GM19372 (cell line): Measurements from ENCODE around the gene PARP8.

ENCODE experiments used
- ATAC-seq: cut with Tn5 transposase; IDR thresholded peaks from one replicate; pipeline ENCODE4 v1.9.1; 2021; ENCODE audit warnings: mild to moderate bottlenecking, low read depth, moderate library complexity; ENCODE audit not compliant: unreplicated experiment

PARP8 gene

GRCh38 chr5:50720061-50720710 is 53.7 kb downstream of the PARP8 start:
- ATAC-seq = no peak

DNA sequence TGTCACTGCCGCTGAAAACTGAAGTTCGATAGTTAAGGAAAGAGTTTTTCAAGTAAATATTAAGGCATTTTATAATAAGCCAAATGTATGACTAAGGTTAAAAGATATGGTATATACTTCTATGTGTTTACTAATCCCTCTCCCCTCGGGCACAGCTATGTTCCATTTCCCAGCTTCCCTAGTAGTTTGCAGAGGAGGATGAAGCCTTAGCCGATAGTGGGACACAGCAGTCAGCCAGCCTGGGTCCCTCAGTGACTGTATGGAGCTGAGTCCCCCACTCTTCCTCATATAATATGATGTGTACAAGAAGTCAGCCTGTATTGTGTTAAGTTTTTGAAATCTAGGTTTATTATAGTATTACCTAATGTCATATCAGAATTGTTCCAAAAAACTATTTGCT is 55.8 kb downstream of the PARP8 start:
- no peak for ATAC-seq

- no peak for ATAC-seq
Observed at GRCh38 chr5:50724262-50724661, 57.8 kb downstream of the PARP8 start.

- ATAC-seq = no peak
Observed at GRCh38 chr5:50725800-50726474, 59.5 kb downstream of the PARP8 start.

DNA sequence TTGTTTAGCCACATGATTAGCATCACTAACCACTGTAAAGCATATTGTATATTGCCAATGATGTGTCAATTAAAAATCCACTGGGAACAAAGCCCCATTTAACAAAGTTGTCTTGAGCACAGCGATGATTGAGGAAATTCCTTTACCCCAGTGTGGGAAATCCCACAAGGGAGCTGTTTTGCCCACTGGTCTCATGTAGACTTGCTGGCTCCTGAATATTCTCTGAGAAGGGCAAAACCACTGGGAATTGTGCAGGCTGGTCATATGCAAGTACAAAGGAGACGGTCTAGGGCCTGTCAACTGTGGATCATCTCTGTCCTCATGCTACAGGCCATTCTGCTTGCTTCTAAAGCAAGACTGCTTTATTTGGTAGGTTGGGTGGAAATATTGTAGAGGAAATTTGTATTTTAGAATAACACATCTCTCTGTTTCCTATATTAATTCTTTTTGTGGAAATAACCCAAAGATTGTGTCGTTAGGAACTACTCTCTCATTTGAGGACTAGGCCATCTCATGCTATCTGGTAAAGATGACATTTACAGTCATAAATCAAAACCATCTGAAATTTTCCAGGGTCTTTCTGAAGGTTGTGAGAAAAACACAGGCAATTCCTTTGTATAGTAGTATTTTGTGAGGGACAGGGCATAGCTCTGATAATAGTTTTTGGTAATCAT is 60.2 kb downstream of the PARP8 start:
- no peak for ATAC-seq

DNA sequence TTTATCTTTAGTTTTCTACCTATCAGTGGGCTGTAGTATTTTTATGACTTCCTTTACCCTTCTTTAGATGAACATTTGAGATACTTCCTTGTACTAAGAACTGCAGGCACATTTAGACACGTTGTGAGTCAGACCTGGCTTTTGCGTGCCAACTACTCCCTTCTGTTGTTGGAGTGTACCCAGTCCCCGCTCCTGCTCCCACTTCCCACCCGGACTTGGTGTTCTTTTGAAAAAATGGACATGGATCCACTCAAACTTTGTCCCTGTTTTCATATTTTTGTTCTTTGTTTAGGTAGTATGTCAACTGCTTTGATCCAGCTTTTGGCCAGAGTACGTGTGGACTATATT is 60.7 kb downstream of the PARP8 start:
- no peak for ATAC-seq

DNA sequence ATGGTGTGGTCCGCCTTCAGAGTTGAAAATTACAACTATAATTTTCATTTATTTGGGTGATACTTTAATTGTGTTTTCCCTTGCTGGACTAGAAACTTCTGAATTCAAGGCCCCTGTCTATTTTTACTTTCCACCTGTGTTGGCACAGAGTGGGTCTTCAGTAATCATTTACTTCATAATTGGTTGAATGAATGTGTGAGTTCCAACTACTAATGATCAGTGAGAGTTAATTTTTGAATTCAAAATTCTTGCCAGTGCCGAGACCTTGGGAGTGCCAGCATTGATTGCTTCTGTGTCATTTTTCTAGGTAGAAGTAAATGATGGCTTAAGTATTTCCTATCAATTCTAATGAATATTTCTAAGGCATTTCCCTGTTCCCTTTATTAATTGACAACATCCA is 61.4 kb downstream of the PARP8 start:
- ATAC-seq = no peak

DNA sequence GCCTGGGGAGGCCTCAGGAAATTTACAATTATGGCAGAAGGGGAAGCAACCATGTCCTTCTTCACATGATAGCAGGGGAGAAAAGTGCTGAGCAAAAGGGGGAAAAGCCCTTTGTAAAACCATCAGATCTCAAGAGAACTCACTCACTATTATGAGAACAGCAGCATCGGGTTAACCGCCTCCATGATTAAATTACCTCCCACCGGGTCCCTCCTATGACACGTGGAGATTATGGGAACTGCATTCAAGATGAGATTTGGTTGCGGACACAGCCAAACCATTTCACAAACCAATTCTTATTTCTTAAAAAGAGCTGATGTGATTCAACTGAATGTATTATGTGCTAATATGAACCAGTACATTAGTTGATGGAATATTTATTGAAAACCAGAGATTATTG is 63.9 kb downstream of the PARP8 start:
- ATAC-seq = no peak

DNA sequence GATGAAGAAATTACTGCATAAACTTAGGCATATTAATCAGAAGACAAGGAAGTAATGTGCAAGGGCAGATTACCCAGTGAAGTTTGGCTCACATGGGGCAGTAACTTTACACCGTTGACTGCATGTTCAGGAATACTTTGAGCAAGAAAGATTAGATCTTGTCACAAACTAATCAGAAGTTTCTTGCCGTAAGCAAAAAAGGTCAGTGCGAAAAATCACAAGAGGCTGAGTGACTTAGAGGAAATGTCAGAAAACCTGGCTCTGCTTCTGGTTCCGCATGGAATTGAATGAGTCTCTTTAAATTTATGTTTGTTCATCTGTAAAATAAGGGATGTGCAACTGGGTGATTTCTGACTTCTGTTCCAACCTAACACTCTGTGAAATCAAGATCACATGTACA is 64.4 kb downstream of the PARP8 start:
- no peak for ATAC-seq

DNA sequence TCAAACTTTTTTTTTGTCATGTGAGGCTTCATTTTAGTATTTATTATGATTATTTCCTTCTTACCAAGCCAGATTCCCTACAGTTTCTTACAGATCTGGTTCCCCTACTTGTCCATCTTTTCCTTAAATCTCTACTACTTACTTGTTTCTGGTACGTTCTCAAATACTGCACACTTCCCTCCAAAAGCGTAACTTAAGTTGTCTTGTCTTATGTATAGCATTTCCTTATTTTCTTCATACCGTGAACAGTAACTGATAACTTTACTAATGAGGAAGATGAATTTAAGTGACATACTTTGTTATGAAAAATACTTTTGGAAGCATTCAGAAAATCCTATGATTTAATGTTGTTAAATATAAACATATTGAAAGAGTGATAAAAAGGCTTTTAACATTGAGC is 67.3 kb downstream of the PARP8 start:
- no peak for ATAC-seq

GRCh38 chr5:50738864-50739263 is 72.4 kb downstream of the PARP8 start:
- ATAC-seq = no peak

DNA sequence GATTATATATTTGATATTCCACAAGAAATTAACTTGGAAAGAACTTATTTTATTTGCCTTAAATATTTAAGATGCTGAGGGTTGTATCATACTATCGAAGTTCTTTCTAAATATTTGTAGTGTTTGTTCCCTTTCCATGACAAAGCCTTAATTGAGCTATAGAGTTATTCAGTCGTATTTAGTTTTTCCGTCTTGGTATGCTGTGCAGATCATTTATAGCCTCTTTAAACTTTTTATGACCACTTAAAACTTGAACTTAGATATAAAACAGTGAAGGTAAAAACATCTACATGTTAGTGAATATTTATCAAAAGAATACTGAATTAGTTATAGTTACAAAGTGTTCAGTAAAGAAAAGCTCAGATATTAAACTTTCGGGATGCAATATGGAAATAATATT is 74.4 kb downstream of the PARP8 start:
- ATAC-seq = no peak

DNA sequence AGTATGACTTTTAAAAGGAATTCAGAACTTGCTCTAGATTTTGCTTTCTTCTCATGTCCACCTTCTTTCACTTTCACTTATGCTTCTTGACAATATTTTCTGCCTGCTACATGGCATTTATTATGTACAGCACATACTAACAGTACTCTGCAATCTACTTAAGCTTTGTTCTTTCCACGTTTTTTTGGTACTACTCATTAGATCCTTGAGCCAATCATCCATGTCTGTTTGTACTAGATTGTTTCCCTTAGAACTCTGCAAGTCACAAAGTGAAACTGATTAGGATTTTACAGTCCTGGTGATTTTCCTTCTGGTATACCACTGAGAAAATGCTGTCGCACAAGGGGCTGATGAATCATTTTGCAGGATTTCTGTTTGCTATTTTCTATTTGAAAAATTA is 78.3 kb downstream of the PARP8 start:
- peak; percentile 67 for ATAC-seq

GRCh38 chr5:50745221-50745910 is 78.9 kb downstream of the PARP8 start:
- no peak for ATAC-seq

- ATAC-seq = no peak
Observed at GRCh38 chr5:50749181-50749580, 82.7 kb downstream of the PARP8 start.

GRCh38 chr5:50749873-50750272 is 83.4 kb downstream of the PARP8 start:
- ATAC-seq = no peak

DNA sequence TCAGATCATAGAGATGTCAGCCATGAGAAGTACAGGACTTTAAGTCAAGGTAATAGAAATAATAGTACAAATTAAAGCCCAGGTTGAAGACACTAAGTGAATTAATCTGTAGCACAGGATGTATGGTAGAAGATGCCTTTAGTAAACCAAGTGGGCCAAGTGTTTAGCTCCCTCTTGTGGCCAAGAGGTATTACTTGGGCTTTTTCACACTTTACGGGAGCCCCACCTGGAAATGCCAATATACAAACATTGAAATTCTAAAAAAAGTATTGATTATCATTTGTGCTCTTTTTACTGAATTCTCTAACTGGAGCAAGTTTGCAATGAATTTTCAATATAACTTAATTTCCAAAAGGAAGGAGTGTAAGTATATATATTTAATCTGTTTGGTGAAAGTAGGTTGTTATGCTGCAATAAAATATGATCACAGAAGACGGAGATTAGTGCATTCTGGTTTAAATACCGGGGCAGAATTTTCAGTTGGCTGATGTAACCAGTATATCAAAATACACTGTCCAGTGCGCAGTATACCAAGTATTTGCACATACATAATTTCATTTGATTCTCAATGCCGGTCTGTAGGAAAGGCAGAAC is 84.7 kb downstream of the PARP8 start:
- ATAC-seq = peak; percentile 86

- ATAC-seq = no peak
Observed at GRCh38 chr5:50752800-50753199, 86.4 kb downstream of the PARP8 start.

- ATAC-seq = no peak
Observed at GRCh38 chr5:50759526-50760270, 93.3 kb downstream of the PARP8 start.

DNA sequence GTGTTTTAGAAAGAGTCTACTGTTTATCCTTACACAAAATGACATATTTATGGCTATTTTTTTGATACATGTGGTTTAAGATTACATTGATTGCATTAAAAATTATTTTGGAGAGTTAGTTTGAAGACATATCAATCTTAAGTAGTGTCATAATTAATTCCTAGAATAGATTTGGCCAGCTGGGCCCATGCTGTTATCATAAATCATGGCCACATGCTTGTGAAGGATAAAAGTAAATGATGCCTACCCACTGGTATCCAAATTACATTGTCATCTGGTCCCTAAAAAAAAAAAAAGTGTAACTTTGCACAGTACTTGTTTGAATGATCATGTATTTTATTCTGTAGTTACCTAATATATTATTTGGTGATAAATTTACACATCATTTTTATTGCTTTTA is 96.9 kb downstream of the PARP8 start:
- ATAC-seq = no peak
